ENCODE data around the gene ADAMTS17. TPM values are rescaled to one million over a fixed set of nuclear protein-coding genes. Genes with fewer than 3 reads are reported as not detected.

The ADAMTS17 gene
- total RNA-seq, 1 experiment from 2014 or later, result 0.15 TPM

GRCh38 chr15:100310041-100310405 is 31.8 kb downstream of the ADAMTS17 start:
- Histone ChIP-seq H3K4me3 (ENCODE audit: low read depth, low read length, poor library complexity, severe bottlenecking) (no peak overlapping the region), H3K27ac (ENCODE audit: low read depth, low read length, poor library complexity, severe bottlenecking) (no peak overlapping the region), H3K4me1 (ENCODE audit: insufficient read depth, low read length, poor library complexity, severe bottlenecking) (no peaks in the 10 kb centered on the region), H3K36me3 (ENCODE audit: insufficient read depth, low read length, poor library complexity, severe bottlenecking) (no peaks in the 10 kb centered on the region), H3K9me3 (ENCODE audit: low read depth, low read length, poor library complexity, severe bottlenecking) (peaks cover 7% of the 10 kb centered on the region), H3K27me3 (replicated peaks; ENCODE audit: insufficient read depth, low read depth, low read length, poor library complexity) (no peaks in the 10 kb centered on the region)
- no TSS peak for BruUV-seq (replicated peaks)
- ChIA-PET CTCF (no interaction called here), POLR2A (ENCODE audit: low non-redundant PET) (no interaction called here)
- intact Hi-C loops (cut with micrococcal nuclease; ENCODE audit: unreplicated experiment), result no loop called here
- no peak for DNase-seq (ENCODE audit: low spot score)
- TF ChIP-seq CTCF (conservative IDR thresholded peaks at IDR 0.05; ENCODE audit: low read depth, low read length) (no peak), EZH2 (IDR thresholded peaks at IDR 0.05; ENCODE audit: borderline replicate concordance, low read depth, low read length, poor library complexity, severe bottlenecking) (no peak)

- intact Hi-C loops (cut with micrococcal nuclease; ENCODE audit: unreplicated experiment), result no loop called here
- ChIA-PET POLR2A (ENCODE audit: low non-redundant PET) (no interaction called here), CTCF (no interaction called here)
- no peaks in the 10 kb centered on the region for H3K4me1 ChIP-seq (ENCODE audit: insufficient read depth, low read length, poor library complexity, severe bottlenecking)
- H3K9me3 ChIP-seq (ENCODE audit: low read depth, low read length, poor library complexity, severe bottlenecking), result peaks cover 7% of the 10 kb centered on the region
- H3K36me3 ChIP-seq (ENCODE audit: insufficient read depth, low read length, poor library complexity, severe bottlenecking), result no peaks in the 10 kb centered on the region
- H3K27ac ChIP-seq (ENCODE audit: low read depth, low read length, poor library complexity, severe bottlenecking), result no peak overlapping the region
- H3K27me3 ChIP-seq (replicated peaks; ENCODE audit: insufficient read depth, low read depth, low read length, poor library complexity), result no peaks in the 10 kb centered on the region
- no peak overlapping the region for H3K4me3 ChIP-seq (ENCODE audit: low read depth, low read length, poor library complexity, severe bottlenecking)
- no peak for TF ChIP-seq CTCF (conservative IDR thresholded peaks at IDR 0.05; ENCODE audit: low read depth, low read length)
- TF ChIP-seq EZH2 (IDR thresholded peaks at IDR 0.05; ENCODE audit: borderline replicate concordance, low read depth, low read length, poor library complexity, severe bottlenecking), result no peak
- DNase-seq (ENCODE audit: low spot score), result no peak
- no TSS peak for BruUV-seq (replicated peaks)
These were observed 32.4 kb downstream of the ADAMTS17 start for GRCh38 chr15:100309109-100310040.

- no peaks in the 10 kb centered on the region for H3K27me3 ChIP-seq (replicated peaks; ENCODE audit: insufficient read depth, low read depth, low read length, poor library complexity)
- no TSS peak for BruUV-seq (replicated peaks)
- POLR2A ChIA-PET (ENCODE audit: low non-redundant PET), result no interaction called here
- no peak for DNase-seq (ENCODE audit: low spot score)
- CTCF ChIA-PET, result no interaction called here
- TF ChIP-seq EZH2 (IDR thresholded peaks at IDR 0.05; ENCODE audit: borderline replicate concordance, low read depth, low read length, poor library complexity, severe bottlenecking) (no peak), CTCF (conservative IDR thresholded peaks at IDR 0.05; ENCODE audit: low read depth, low read length) (no peak)
- intact Hi-C loops (cut with micrococcal nuclease; ENCODE audit: unreplicated experiment), result no loop called here
- H3K36me3 ChIP-seq (ENCODE audit: insufficient read depth, low read length, poor library complexity, severe bottlenecking), result no peaks in the 10 kb centered on the region
- no peaks in the 10 kb centered on the region for H3K4me1 ChIP-seq (ENCODE audit: insufficient read depth, low read length, poor library complexity, severe bottlenecking)
- no peak overlapping the region for H3K27ac ChIP-seq (ENCODE audit: low read depth, low read length, poor library complexity, severe bottlenecking)
- peaks cover 7% of the 10 kb centered on the region for H3K9me3 ChIP-seq (ENCODE audit: low read depth, low read length, poor library complexity, severe bottlenecking)
- no peak overlapping the region for H3K4me3 ChIP-seq (ENCODE audit: low read depth, low read length, poor library complexity, severe bottlenecking)
These were observed 33.2 kb downstream of the ADAMTS17 start for GRCh38 chr15:100308608-100309007.
